IMR-90 (cell line): ENCODE results near the gene SATB2. TPM values are rescaled to one million over a fixed set of nuclear protein-coding genes. Genes with fewer than 3 reads are reported as not detected.

Experiments
- ATAC-seq: fragments of 200-7000 bp; cut with Tn5 transposase; 2 replicates; pipeline ENCODE4 v1.9.1; 2020; ENCODE audit warnings: low read depth, mild to moderate bottlenecking, moderate library complexity
- BruUV-seq: library from RNA; stranded (reverse); fragments of 400-500 nt; replicated peaks from 2 replicates; lab custom pipeline; 2021; lab: Mats Ljungman, UMichigan
- CTCF ChIA-PET: fragments of 300-600 bp; formaldehyde crosslinking; extraction: SDS; loops from one replicate; lab custom pipeline; 2021; ENCODE audit warnings: antibody characterized with exemption; lab: Yijun Ruan, JAX
- POLR2A ChIA-PET: fragments of 300-600 bp; sonication (Branson Sonifier 250); formaldehyde crosslinking; loops from one replicate; lab custom pipeline; 2022; ENCODE audit warnings: antibody characterized with exemption; ENCODE audit not compliant: unreplicated experiment; lab: Charles Lee
- DNase-seq: peaks from one replicate; pipeline ENCODE4 v3.0.0; 2013
- H2AFZ ChIP-seq: replicated peaks from 2 replicates; pipeline ENCODE3; 2013; ENCODE audit warnings: low read length, mild to moderate bottlenecking; ENCODE audit not compliant: poor library complexity
- H2AK5ac ChIP-seq: 2 replicates; pipeline ENCODE4 v1.6.1; 2013; ENCODE audit warnings: low read depth, low read length, inconsistent platforms
- H2AK9ac ChIP-seq: replicated peaks from 2 replicates; pipeline ENCODE3; 2013; ENCODE audit warnings: mild to moderate bottlenecking, low read depth, low read length, moderate library complexity; ENCODE audit not compliant: poor library complexity
- H2BK120ac ChIP-seq: 2 replicates; pipeline ENCODE4 v1.6.1; 2013; ENCODE audit warnings: low read depth, low read length, inconsistent platforms
- H2BK15ac ChIP-seq: 3 replicates; pipeline ENCODE4 v1.6.1; 2013; ENCODE audit warnings: low read depth, low read length, inconsistent platforms
- H2BK20ac ChIP-seq: 2 replicates; pipeline ENCODE4 v1.6.1; 2013; ENCODE audit warnings: low read depth, mild to moderate bottlenecking, inconsistent platforms, low read length, moderate library complexity
- H2BK5ac ChIP-seq: 2 replicates; pipeline ENCODE4 v1.6.1; 2013; ENCODE audit warnings: mild to moderate bottlenecking, low read depth, low read length, inconsistent platforms; ENCODE audit not compliant: poor library complexity, severe bottlenecking
- H3K14ac ChIP-seq: replicated peaks from 2 replicates; pipeline ENCODE4 v1.6.1; 2013; ENCODE audit warnings: low read depth, low read length, inconsistent platforms
- H3K18ac ChIP-seq: 2 replicates; pipeline ENCODE4 v1.6.1; 2013; ENCODE audit warnings: low read depth, low read length, control low read depth
- H3K23ac ChIP-seq: 2 replicates; pipeline ENCODE4 v1.6.1; 2013; ENCODE audit warnings: low read depth, low read length, inconsistent platforms
- H3K27ac ChIP-seq: 2 replicates; pipeline ENCODE4 v1.5.1; 2013; ENCODE audit warnings: mild to moderate bottlenecking, control low read depth, low read length; ENCODE audit not compliant: insufficient read depth
- H3K27me3 ChIP-seq: 2 replicates; pipeline ENCODE4 v1.6.1; 2013; ENCODE audit warnings: low read length; ENCODE audit not compliant: control insufficient read depth, insufficient read depth
- H3K36me3 ChIP-seq: 2 replicates; pipeline ENCODE4 v1.6.1; 2013; ENCODE audit warnings: low read length, mixed read lengths; ENCODE audit not compliant: control insufficient read depth, insufficient read depth
- H3K4ac ChIP-seq: 2 replicates; pipeline ENCODE4 v1.6.1; 2013; ENCODE audit warnings: low read depth, low read length, inconsistent platforms
- H3K4me1 ChIP-seq: 2 replicates; pipeline ENCODE4 v1.6.1; 2013; ENCODE audit warnings: low read length, mixed read lengths; ENCODE audit not compliant: control insufficient read depth, insufficient read depth
- H3K4me2 ChIP-seq: 2 replicates; pipeline ENCODE4 v1.6.1; 2013; ENCODE audit warnings: low read depth, mild to moderate bottlenecking, control low read depth, low read length, moderate library complexity
- H3K4me3 ChIP-seq: 2 replicates; pipeline ENCODE4 v1.5.1; 2013; ENCODE audit warnings: low read depth, mild to moderate bottlenecking, control low read depth, low read length, moderate library complexity; ENCODE audit not compliant: insufficient read depth
- H3K56ac ChIP-seq: 2 replicates; pipeline ENCODE4 v1.6.1; 2013; ENCODE audit warnings: low read length, inconsistent platforms; ENCODE audit not compliant: insufficient read depth; ENCODE audit errors: extremely low read depth
- H3K79me1 ChIP-seq, 2 experiments: 2 replicates each; pipeline ENCODE4 v1.6.1; 2013; ENCODE audit warnings: low read length in 2 of 2, inconsistent platforms in 1 of 2, low read depth in 1 of 2
- H3K9ac ChIP-seq: 2 replicates; pipeline ENCODE4 v1.6.1; 2013; ENCODE audit warnings: low read depth, low read length, control low read depth
- H3K9me1 ChIP-seq: 2 replicates; pipeline ENCODE4 v1.6.1; 2013; ENCODE audit warnings: low read length, inconsistent platforms; ENCODE audit not compliant: insufficient read depth
- H3K9me3 ChIP-seq: 2 replicates; pipeline ENCODE4 v1.6.1; 2013; ENCODE audit warnings: low read length; ENCODE audit not compliant: control insufficient read depth, insufficient read depth
- H4K20me1 ChIP-seq: 2 replicates; pipeline ENCODE4 v1.6.1; 2013; ENCODE audit warnings: low read length, inconsistent platforms; ENCODE audit not compliant: insufficient read depth
- H4K5ac ChIP-seq: 2 replicates; pipeline ENCODE4 v1.6.1; 2013; ENCODE audit warnings: mild to moderate bottlenecking, low read depth, low read length, control low read depth
- H4K8ac ChIP-seq, 2 experiments: 2 replicates each; pipeline ENCODE4 v1.6.1; 2013; ENCODE audit warnings: low read depth in 2 of 2, low read length in 2 of 2, control low read depth in 1 of 2, inconsistent platforms in 1 of 2
- H4K91ac ChIP-seq: 2 replicates; pipeline ENCODE4 v1.6.1; 2013; ENCODE audit warnings: low read depth, low read length, inconsistent platforms; ENCODE audit not compliant: insufficient read depth
- CEBPB ChIP-seq: IDR thresholded peaks from 2 replicates; pipeline ENCODE4 v1.6.1; 2012; ENCODE audit warnings: low read depth, low read length, improper control_type of control experiment
- MAZ ChIP-seq: IDR thresholded peaks from 2 replicates; pipeline ENCODE4 v1.6.1; 2012; ENCODE audit warnings: low read depth, mild to moderate bottlenecking, low read length, improper control_type of control experiment, moderate library complexity, borderline replicate concordance
- NFE2L2 ChIP-seq: fragments of 150-350 bp; IDR thresholded peaks from 2 replicates; pipeline ENCODE4 v1.6.1; 2016; ENCODE audit warnings: low read depth, mild to moderate bottlenecking, low read length
- WGBS, 2 experiments: methylation state at CpG; one replicate each; pipeline versions ENCODE4 v1.1.5 to v1.1.7; 2013; ENCODE audit warnings: missing lambda C conversion rate in 2 of 2; ENCODE audit not compliant: insufficient read length in 1 of 2; ENCODE audit errors: extremely low coverage in 2 of 2; 5-methylcytosine and 5-hydroxymethylcytosine counted together
- dilution Hi-C: fragments of 300-500 bp; cut with HindIII; formaldehyde crosslinking; loops from one replicate; pipeline ENCODE4 v1.14.3; 2018; ENCODE audit warnings: low sequenced_read_pairs; ENCODE audit not compliant: unreplicated experiment
- in situ Hi-C: fragments of 300-500 bp; cut with MboI; formaldehyde crosslinking; loops from 3 replicates; pipeline ENCODE4 v1.14.3; 2019; ENCODE audit warnings: low sequenced_read_pairs, inconsistent platforms, mixed read lengths
- intact Hi-C: fragments of 100-400 bp; cut with micrococcal nuclease; formaldehyde crosslinking; loops from 2 replicates; pipeline ENCODE4 v1.10.0; 2022
- polyA plus RNA-seq, 3 experiments: library from polyadenylated mRNA; depleted of rRNA; stranded (reverse); fragments of >200 nt; gene quantifications; 2 replicates each; pipeline ENCODE4 v1.2.3, GENCODE V29; 2012; ENCODE audit warnings: low replicate concordance in 1 of 3
- total RNA-seq: library from RNA; depleted of rRNA; stranded (reverse); fragments of >200 nt; gene quantifications from 2 replicates; pipeline ENCODE4 v1.2.3, GENCODE V29; 2012
- TF ChIP-seq, protein P1 (sequence below): fragments of 150-350 bp; IDR thresholded peaks from 2 replicates; pipeline ENCODE4 v1.6.1; 2017; ENCODE audit warnings: mild to moderate bottlenecking, antibody characterized with exemption, low read length, low read depth
- TF ChIP-seq, protein P2 (sequence below): fragments of 150-350 bp; IDR thresholded peaks from 2 replicates; pipeline ENCODE4 v1.6.1; 2016; ENCODE audit warnings: low read depth, mild to moderate bottlenecking, low read length, moderate library complexity, borderline replicate concordance

Gene SATB2
- total and polyA plus RNA-seq, 2 of the 4 experiments (the other 2 are of a cell fraction): 6.2 to 8.4 TPM

DNA sequence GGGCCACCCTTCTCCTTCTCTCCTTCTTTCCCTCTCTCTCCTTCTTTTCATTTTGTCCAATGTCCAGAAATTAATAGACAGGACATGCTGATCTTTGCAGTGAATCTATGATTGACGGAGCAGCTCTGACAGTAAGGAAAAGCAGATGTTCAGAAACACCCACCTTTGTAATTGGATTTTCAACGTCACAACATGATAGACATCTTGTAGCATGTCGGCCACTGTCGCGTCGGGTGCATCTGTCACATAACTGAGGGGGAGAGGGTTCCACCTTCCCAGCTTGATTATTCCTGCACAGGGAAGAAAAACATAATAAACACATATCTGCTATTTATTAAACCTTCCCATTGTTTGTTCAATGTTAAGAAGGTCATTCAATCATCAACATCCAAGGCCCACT lies 76.2 kb downstream of the SATB2 start:
- H4K91ac ChIP-seq: no peak overlapping the region
- DNase-seq (no peak), ATAC-seq (no peak)
- WGBS, 2 experiments: no CpG with 5 or more reads among the region's 6 CpGs
- no peak overlapping the region for H3K9ac ChIP-seq
- no peak overlapping the region for H3K23ac ChIP-seq
- in situ Hi-C loops: no loop called here
- ChIA-PET POLR2A (no interaction called here), CTCF (no interaction called here)
- no peak overlapping the region for H3K4me2 ChIP-seq
- H2AK5ac ChIP-seq: no peak overlapping the region
- BruUV-seq: no TSS peak
- H3K27me3 ChIP-seq: no peaks in the 10 kb centered on the region
- no peak overlapping the region for H3K56ac ChIP-seq
- no peak overlapping the region for H2AK9ac ChIP-seq
- no peak overlapping the region for H2BK5ac ChIP-seq
- H3K79me1 ChIP-seq: 0 out of 4 replicates have a peak, but pooled peaks cover 0 to 5% of the 10 kb centered on the region in 2 experiments
- intact Hi-C loops: no loop called here
- no peak overlapping the region for H4K8ac ChIP-seq
- H3K4me1 ChIP-seq: no peaks in the 10 kb centered on the region
- H3K9me3 ChIP-seq: no peaks in the 10 kb centered on the region
- H3K9me1 ChIP-seq: peaks cover 2% of the 10 kb centered on the region; the same call in 1 of the 2 replicates
- H2BK20ac ChIP-seq: no peak overlapping the region
- H4K5ac ChIP-seq: no peak overlapping the region
- no peak overlapping the region for H3K27ac ChIP-seq
- H2AFZ ChIP-seq: no peak overlapping the region
- H2BK15ac ChIP-seq: no peak overlapping the region
- no peak overlapping the region for H3K18ac ChIP-seq
- no peak overlapping the region for H3K4ac ChIP-seq
- no peak overlapping the region for H3K4me3 ChIP-seq
- H4K20me1 ChIP-seq: no peaks in the 10 kb centered on the region
- H3K36me3 ChIP-seq: peaks cover 9% of the 10 kb centered on the region
- no peak overlapping the region for H2BK120ac ChIP-seq
- dilution Hi-C loops: no loop called here
- TF ChIP-seq CEBPB (no peak), NFE2L2 (no peak), MAZ (no peak)
- TF ChIP-seq, protein P1, sequence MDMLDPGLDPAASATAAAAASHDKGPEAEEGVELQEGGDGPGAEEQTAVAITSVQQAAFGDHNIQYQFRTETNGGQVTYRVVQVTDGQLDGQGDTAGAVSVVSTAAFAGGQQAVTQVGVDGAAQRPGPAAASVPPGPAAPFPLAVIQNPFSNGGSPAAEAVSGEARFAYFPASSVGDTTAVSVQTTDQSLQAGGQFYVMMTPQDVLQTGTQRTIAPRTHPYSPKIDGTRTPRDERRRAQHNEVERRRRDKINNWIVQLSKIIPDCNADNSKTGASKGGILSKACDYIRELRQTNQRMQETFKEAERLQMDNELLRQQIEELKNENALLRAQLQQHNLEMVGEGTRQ: no peak
- TF ChIP-seq, protein P2, sequence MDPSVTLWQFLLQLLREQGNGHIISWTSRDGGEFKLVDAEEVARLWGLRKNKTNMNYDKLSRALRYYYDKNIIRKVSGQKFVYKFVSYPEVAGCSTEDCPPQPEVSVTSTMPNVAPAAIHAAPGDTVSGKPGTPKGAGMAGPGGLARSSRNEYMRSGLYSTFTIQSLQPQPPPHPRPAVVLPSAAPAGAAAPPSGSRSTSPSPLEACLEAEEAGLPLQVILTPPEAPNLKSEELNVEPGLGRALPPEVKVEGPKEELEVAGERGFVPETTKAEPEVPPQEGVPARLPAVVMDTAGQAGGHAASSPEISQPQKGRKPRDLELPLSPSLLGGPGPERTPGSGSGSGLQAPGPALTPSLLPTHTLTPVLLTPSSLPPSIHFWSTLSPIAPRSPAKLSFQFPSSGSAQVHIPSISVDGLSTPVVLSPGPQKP: no peak
- H3K14ac ChIP-seq: no peak overlapping the region
